GM21447 (cell line): ENCODE results near the gene RBP3.

ENCODE experiments used
- ATAC-seq: cut with Tn5 transposase; IDR thresholded peaks from one replicate; pipeline ENCODE4 v1.9.1; 2021; ENCODE audit not compliant: unreplicated experiment

Gene RBP3

DNA sequence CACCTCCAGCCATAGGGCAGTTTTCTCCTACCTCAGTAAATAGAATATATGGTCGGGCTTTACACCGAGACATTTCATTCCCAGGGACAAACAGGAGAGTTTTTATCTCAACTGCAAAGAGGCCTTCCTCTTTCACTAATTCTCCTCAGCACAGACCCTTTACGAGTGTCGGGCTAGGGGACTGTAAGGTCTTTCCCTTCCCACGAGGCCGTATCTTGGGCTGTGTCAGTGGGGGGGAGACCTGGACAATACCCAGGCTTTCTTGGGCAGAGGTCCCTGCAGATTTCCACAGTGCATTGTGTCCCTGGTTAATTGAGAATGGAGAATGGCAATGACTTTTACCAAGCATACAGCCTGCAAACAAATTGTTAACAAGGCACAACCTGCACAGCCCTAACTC, 49.1 kb downstream of the RBP3 start:
- no peak for ATAC-seq

DNA sequence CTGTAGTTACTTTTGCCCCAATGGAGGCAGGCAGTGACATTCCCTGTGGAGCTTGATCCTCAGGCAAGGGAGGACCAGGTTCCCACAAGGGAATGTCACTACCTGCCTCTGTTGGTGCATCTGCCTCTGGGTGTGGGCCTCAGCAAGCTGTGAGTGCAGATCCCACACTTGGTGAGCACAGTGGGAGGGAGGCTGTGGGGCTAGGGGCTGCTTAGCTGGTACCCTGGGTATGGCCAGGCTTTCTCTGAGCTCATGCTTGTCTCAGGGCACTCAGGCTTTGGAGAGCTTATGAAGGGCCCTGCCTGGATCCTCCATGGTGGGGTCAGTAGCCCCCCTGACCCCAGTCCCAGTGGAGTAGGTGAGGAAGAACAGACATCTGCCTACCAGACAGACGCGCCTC, 52.1 kb downstream of the RBP3 start:
- ATAC-seq = no peak

DNA sequence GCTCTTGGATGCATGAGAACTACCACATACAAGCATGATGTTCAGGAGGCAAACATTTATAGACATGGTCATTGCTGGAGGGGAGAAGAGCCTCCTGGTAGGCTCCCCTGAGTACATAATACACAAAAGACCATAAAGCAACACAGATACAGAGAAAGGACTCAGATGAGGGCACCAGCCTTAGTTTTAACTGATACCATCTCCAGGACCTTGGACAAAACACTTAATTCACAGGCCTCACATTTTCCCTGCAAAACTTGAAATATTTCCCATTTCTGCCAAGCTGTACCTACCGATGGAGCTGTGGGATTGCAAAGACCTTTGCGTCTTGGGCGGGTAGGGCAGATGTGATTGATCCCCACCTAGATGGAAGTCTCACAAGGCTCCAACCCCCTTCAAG, 52.6 kb downstream of the RBP3 start:
- no peak for ATAC-seq

DNA sequence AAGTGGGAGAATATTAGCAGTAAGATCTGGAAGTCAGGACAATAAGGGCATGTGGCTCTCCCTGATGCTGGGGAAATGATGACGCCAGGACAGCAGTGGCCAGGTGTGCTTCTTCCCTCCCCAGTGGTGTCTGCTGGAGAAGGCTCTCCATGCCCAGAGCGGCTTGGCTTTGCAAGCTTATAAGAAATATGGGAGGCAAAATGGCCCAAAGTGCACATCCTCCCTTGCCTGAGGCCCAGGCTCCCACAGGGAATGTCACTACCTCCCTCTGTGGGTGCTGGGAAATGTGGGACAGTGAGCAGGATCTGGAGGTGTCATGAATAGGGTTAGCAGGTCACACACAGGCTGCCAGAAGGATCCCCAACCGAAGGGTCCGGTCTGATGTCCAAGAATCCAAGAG, 53.0 kb downstream of the RBP3 start:
- ATAC-seq = no peak

DNA sequence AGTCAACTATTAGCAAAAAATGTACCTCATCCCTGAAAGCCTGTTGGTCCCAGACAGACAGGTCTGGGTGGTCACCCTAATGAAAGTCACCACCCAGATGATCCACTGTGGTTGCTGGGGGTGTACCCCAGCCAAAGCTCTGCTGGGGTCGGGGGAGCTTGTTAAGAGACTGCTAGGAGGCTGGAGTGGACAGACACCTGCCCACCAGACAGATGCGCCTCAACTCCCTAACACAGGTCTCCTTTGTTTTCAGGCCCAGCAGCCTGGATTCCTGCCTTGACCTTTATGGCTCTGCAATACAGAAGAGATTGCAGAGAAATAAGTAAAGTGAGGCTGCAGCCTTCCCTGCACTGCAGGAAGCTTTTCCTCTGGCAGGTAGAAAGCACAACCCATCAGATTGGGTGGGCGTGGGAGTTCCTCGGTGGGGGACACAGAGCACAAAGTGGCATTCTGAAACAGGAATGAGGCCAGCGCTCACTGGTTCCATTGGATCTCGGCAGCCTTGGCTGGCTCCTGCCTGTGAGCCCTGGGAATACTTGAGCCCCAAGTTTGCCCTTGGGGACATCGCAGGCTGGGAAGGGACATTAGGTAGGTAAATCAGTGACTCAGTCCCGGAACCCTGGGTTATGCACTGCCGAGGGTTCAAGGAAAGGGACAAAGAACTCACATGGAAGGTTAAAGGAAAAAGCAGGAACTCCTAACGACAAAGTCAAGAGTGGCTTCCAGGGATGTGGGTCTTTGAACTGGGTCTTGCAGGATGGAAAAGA, 53.9 kb downstream of the RBP3 start:
- no peak for ATAC-seq

DNA sequence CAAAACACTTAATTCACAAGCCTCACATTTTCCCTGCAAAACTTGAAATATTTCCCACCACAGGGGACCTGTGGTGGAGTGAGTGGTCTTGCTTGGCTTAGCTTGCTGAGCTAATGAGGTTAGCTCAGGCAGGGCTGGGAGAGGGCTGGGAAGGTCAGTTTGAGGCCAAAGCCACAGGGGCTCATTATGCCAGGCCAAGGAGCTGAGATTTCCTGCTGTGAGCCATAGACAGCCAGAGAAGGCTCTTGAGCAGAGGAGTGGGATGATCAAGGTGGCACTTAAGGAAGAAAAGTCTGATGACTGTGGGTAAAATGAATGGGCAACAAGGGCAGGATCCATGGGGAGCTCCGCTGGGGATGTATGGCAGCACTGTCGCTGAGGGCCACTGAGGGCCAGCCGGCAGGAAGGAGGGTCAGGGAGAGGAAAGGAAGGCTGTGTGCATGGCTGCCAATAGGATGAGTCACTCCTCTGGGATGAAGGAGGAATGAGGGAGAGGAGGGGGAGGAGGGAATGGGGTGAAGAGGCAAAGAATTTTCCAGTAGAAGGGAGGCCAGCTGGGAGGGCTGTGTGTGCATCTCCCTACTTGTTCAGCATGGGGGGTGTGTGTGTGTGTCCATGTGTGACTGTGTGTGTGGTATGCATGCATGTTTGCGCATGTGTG, 54.6 kb downstream of the RBP3 start:
- no peak for ATAC-seq

DNA sequence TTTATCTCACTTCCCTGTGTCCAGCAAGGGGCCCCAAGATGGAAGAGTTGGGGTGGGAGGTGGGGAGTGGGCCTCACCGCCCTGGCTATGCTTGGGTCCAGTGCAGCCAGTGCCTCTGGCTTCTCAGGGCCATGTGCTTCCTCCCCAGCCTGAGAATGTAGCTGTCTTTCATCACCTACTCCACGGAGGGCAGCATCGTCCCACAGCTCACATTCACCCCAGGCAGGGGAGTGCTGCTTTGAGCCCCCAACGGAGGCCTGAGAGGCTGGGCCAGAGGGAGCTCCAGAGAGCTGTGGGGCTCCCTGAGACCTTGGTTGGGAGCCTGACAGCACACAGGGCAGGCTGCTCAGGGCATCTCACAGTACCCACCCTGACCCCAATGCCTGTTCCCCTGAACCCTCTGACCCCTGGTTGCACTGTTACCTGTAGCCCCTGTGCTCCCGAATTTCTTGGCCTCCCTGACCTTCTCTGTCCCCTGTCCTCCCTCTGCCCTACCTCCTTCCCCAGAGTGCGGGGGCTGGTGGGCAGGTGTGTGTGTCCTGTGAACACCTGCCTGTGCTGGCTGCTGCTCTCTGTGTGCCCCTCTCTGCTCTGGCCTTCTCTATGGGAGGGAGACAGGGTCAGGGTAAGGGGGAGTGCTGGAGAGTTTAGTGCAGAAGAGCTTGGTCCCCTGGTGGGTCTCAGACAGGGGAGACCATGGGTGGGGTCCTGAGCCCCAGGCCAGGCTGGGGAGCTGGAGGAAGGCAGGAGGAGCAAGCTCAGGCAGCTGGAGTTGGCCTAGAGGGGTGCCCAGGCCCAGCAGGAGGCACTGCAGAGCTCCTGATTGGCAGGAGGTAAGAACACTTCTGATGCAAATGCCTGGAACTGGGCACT, 55.5 kb downstream of the RBP3 start:
- ATAC-seq = no peak

DNA sequence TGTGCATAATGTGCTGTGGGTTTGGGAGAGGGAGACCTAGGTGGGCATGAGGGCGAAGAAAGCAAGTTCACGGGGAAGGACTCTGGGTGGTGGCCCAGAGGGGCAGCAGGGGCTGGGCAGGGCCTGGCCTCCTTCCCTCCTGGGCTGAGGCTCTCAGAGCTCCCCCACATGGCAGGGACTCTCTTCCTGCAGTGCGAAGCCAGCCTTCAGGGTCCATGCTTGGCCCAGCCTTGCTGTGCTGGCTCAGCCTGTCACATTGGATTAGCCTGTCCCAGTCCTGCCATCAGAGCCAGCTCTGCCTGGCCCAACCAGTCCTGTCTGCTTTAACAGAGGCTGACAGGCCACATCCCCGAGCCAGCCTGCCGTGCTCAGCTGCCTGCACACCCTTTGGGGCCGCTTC, 56.3 kb downstream of the RBP3 start:
- ATAC-seq = no peak

DNA sequence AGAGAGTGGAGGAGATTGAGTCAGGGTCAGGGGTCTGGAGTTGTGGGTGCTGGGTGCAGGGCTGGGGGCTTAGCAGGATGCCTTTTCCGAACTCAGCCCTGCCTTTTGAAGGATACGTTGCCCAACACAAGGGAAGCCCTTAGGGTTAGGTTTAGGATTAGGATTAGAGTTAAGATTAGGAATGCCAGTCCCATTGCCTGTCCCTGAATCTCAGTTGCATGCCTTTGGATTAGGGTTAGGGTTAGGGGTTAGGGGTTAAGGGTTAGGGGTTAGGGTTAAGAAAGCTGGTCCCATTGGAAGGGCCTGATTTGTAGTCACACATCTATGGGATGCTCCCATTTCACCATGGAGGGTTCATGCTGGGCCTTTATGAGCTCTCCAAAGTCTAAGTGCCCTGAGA, 56.8 kb downstream of the RBP3 start:
- no peak for ATAC-seq

DNA sequence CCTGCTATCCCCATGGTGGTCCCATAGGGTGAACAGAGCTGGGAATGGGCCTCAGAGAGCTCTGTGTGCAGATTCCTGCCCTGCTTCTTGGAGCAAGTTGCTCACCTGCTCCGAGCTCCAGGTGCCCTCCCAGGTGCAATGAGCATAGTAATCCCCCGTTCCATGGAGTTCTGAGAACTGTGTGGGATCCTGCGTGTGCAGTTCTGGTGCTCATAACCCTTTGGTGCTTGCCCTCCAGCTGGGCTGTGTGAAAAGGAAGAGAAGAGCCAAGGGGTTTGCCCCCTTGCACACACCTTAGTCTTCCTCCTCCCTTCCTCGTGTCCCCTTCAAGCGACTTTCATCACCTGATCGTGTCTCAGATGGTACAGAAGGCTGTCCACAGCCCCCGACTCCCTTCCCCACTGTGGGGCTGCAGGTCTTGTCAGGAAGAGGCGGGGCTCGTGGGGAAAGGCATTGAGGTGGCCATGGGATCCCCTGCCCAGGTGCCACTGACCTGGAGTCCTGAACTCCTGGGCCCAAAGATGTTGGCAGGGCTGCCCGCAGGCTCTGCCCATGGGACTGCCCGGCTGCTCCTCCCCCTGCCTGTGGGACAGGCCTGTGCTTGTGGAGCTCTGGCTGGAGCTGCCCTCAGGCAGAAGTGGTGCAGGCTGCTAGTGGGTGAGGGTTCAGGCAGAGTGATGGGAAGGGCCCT, 57.8 kb downstream of the RBP3 start:
- ATAC-seq = no peak

DNA sequence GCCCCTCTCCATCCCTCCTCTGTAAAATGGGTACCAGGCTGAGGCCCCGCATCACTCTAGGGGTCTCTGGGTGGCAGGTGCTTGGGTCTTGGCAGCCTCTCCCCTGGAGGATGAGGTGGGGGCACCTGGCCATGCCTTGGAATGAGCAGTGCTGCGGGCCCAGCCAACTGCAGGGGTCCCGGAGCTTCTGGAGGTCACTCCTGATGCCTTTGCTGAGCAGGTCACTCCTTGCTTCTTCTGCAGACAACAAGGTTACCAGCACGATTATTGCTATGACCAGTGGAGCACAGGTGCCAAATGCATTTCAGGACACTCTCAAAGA, 58.3 kb downstream of the RBP3 start:
- ATAC-seq = no peak

DNA sequence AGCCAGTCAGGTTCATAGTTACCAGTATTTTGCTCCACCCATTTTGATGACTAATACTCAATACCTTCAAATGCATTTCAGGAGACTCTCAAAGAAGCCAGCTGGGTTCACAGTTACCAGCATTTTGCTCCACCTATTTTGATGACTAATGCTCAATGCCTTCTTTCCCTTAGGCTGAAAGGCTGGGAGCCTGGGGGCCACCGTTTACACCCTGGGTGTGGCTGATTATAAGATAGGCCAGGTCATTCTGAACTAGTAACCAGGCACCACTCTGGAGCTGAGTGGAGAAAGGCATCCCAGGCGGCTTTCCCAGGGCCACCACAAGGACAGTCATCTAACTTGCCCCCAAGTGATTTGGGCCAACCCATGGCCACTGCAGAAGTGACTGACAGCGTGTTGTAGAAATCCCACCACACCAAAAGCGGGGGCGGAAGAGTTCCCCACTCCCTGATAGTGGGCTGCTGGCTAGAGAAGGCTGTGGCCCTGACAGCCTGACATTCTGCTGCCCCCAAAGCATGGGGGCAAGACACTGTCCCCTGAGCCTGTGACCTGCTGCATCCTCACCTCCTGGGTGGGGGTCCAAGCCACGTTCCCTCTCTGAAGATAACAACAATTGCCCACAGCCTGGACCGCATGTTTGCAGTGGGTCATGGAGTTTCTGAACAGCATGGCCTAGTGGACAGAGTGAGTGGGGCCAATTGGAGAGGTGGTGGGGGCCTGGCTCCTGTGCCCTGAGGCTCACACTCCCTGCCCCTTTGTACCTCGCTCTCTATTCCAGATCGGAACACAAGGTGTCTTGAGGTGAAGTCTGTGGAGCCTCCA, 58.9 kb downstream of the RBP3 start:
- ATAC-seq = no peak
